DND-41 (cell line): Measurements from ENCODE around the gene CCNI2.

ENCODE experiments used
- ATAC-seq: fragments of 200-7000 bp; cut with Tn5 transposase; 3 replicates; pipeline ENCODE4 v1.9.1; 2021; ENCODE audit warnings: low read depth; ENCODE audit not compliant: insufficient read depth
- DNase-seq: peaks from one replicate; pipeline ENCODE4 v3.0.0-alpha.2; 2020
- H2AFZ ChIP-seq: 2 replicates; pipeline ENCODE4 v1.6.0; 2012; ENCODE audit warnings: low read depth, low read length
- H3K27ac ChIP-seq: 2 replicates; pipeline ENCODE4 v1.5.1; 2012; ENCODE audit warnings: low read length, inconsistent platforms
- H3K27me3 ChIP-seq: fragments of 200-600 bp; sonication (generic); 2 replicates; pipeline ENCODE4 v1.6.0; 2012; ENCODE audit warnings: low read length, mild to moderate bottlenecking, inconsistent platforms; ENCODE audit not compliant: insufficient read depth, poor library complexity
- H3K36me3 ChIP-seq: 2 replicates; pipeline ENCODE4 v1.5.1; 2012; ENCODE audit warnings: low read length, inconsistent platforms; ENCODE audit not compliant: insufficient read depth
- H3K4me1 ChIP-seq: 2 replicates; pipeline ENCODE4 v1.5.1; 2012; ENCODE audit warnings: mild to moderate bottlenecking, low read length; ENCODE audit not compliant: insufficient read depth
- H3K4me2 ChIP-seq: 2 replicates; pipeline ENCODE4 v1.6.0; 2012; ENCODE audit warnings: mild to moderate bottlenecking, moderate library complexity, low read length, inconsistent platforms; ENCODE audit not compliant: insufficient read depth
- H3K4me3 ChIP-seq, 2 experiments: fragments of 200-600 bp in 1 of 2; shearing (Covaris generic) in 1 of 2; 2 replicates each; pipeline ENCODE4 v1.5.1; 2012 to 2016; ENCODE audit warnings: inconsistent platforms in 2 of 2, low read length in 2 of 2, mild to moderate bottlenecking in 2 of 2, low read depth in 1 of 2, moderate library complexity in 1 of 2
- H3K79me2 ChIP-seq: 2 replicates; pipeline ENCODE4 v1.6.0; 2012; ENCODE audit warnings: low read length, inconsistent platforms; ENCODE audit not compliant: insufficient read depth
- H3K9ac ChIP-seq: 2 replicates; pipeline ENCODE4 v1.6.0; 2012; ENCODE audit warnings: low read depth, mild to moderate bottlenecking, inconsistent platforms, low read length, moderate library complexity
- H3K9me3 ChIP-seq: 2 replicates; pipeline ENCODE4 v1.5.1; 2012; ENCODE audit warnings: low read length, moderate library complexity, mild to moderate bottlenecking, inconsistent platforms; ENCODE audit not compliant: insufficient read depth, severe bottlenecking
- H4K20me1 ChIP-seq: 2 replicates; pipeline ENCODE4 v1.6.0; 2012; ENCODE audit warnings: low read length; ENCODE audit not compliant: insufficient read depth
- CTCF ChIP-seq: IDR thresholded peaks from 2 replicates; pipeline ENCODE4 v1.5.1; 2012; ENCODE audit warnings: borderline replicate concordance, low read length, moderate library complexity, mild to moderate bottlenecking; ENCODE audit not compliant: poor library complexity, severe bottlenecking; ENCODE audit errors: extremely low read depth
- EZH2 ChIP-seq: IDR thresholded peaks from 3 replicates; pipeline ENCODE4 v1.6.1; 2012; ENCODE audit warnings: borderline replicate concordance, low read depth, mild to moderate bottlenecking, moderate library complexity, low read length, inconsistent platforms; ENCODE audit not compliant: severe bottlenecking

CCNI2 gene

GRCh38 chr5:132742158-132742557, 5.1 kb upstream of the CCNI2 start:
- H3K27ac ChIP-seq = no peak overlapping the region
- TF ChIP-seq EZH2 = no peak
- no peak for TF ChIP-seq CTCF
- no peak for ATAC-seq
- no peaks in the 10 kb centered on the region for H3K79me2 ChIP-seq
- H4K20me1 ChIP-seq = no peaks in the 10 kb centered on the region
- no peak for DNase-seq
- H3K4me1 ChIP-seq = peaks cover 8% of the 10 kb centered on the region
- no peaks in the 10 kb centered on the region for H3K27me3 ChIP-seq
- no peak overlapping the region for H2AFZ ChIP-seq
- H3K36me3 ChIP-seq = no peaks in the 10 kb centered on the region
- no peak overlapping the region for H3K9ac ChIP-seq
- H3K4me3 ChIP-seq = no peak overlapping the region
- no peak overlapping the region for H3K4me2 ChIP-seq
- no peaks in the 10 kb centered on the region for H3K9me3 ChIP-seq

GRCh38 chr5:132742626-132743025, 4.6 kb upstream of the CCNI2 start:
- no peak overlapping the region for H3K9ac ChIP-seq
- no peak overlapping the region for H3K4me3 ChIP-seq
- H3K4me2 ChIP-seq = no peak overlapping the region
- no peaks in the 10 kb centered on the region for H3K79me2 ChIP-seq
- ATAC-seq (no peak), DNase-seq (no peak)
- H3K4me1 ChIP-seq = peaks cover 6% of the 10 kb centered on the region
- H3K9me3 ChIP-seq = no peaks in the 10 kb centered on the region
- H3K36me3 ChIP-seq = no peaks in the 10 kb centered on the region
- H3K27ac ChIP-seq = no peak overlapping the region
- no peaks in the 10 kb centered on the region for H3K27me3 ChIP-seq
- no peaks in the 10 kb centered on the region for H4K20me1 ChIP-seq
- no peak overlapping the region for H2AFZ ChIP-seq
- TF ChIP-seq CTCF = no peak
- no peak for TF ChIP-seq EZH2

GRCh38 chr5:132744659-132745058, 2.6 kb upstream of the CCNI2 start:
- ATAC-seq = no peak
- no peaks in the 10 kb centered on the region for H4K20me1 ChIP-seq
- TF ChIP-seq EZH2 (no peak), CTCF (no peak)
- no peak overlapping the region for H3K4me3 ChIP-seq
- no peaks in the 10 kb centered on the region for H3K4me1 ChIP-seq
- H3K36me3 ChIP-seq = no peaks in the 10 kb centered on the region
- no peak overlapping the region for H3K9ac ChIP-seq
- no peak overlapping the region for H3K27ac ChIP-seq
- no peak for DNase-seq
- no peaks in the 10 kb centered on the region for H3K9me3 ChIP-seq
- H3K4me2 ChIP-seq = no peak overlapping the region
- H3K79me2 ChIP-seq = no peaks in the 10 kb centered on the region
- no peak overlapping the region for H2AFZ ChIP-seq
- H3K27me3 ChIP-seq = no peaks in the 10 kb centered on the region

- Histone ChIP-seq H3K36me3 (no peaks in the 10 kb centered on the region), H3K4me3 (no peak overlapping the region), H3K79me2 (no peaks in the 10 kb centered on the region), H3K9ac (no peak overlapping the region), H3K4me2 (no peak overlapping the region), H3K9me3 (no peaks in the 10 kb centered on the region), H3K27ac (no peak overlapping the region), H3K27me3 (no peaks in the 10 kb centered on the region), H2AFZ (no peak overlapping the region), H4K20me1 (no peaks in the 10 kb centered on the region), H3K4me1 (no peaks in the 10 kb centered on the region)
- ATAC-seq = no peak
- TF ChIP-seq EZH2 (no peak), CTCF (no peak)
- no peak for DNase-seq
These were observed 653 bp upstream of the CCNI2 start for GRCh38 chr5:132746592-132746953.
